ENCODE results near the gene EGLN3. TPM values are rescaled to one million over a fixed set of nuclear protein-coding genes. Genes with fewer than 3 reads are reported as not detected.

Gene EGLN3
- total RNA-seq, 2 experiments from 2014 or later, result 10.9 to 12.0 TPM

- Mint-ChIP-seq H3K9me3 (no peaks in the 10 kb centered on the region), H3K4me1 (no peaks in the 10 kb centered on the region), H3K4me3 (no peak overlapping the region), H3K27me3 (peaks cover 7% of the 10 kb centered on the region), H3K36me3 (ENCODE audit: low read depth) (no peaks in the 10 kb centered on the region), H3K27ac (no peak overlapping the region)
- CTCF ChIA-PET, result interaction anchor here (0.9 to 1.1 kb wide), 2 partner anchors 9 to 319 kb away, joined by 4 read pairs; no protein-coding TSS in a partner anchor
- DNase-seq, result no peak
- POLR2A ChIA-PET, result no interaction called here
These were observed 41.3 kb downstream of the EGLN3 start for GRCh38 chr14:33909380-33910084.

- CTCF ChIA-PET, result interaction anchor here (0.9 to 1.1 kb wide), 2 partner anchors 10 to 319 kb away, joined by 4 read pairs; no protein-coding TSS in a partner anchor
- no peak overlapping the region for H3K4me3 Mint-ChIP-seq
- no peak for DNase-seq
- POLR2A ChIA-PET, result no interaction called here
- no peaks in the 10 kb centered on the region for H3K4me1 Mint-ChIP-seq
- no peaks in the 10 kb centered on the region for H3K36me3 Mint-ChIP-seq (ENCODE audit: low read depth)
- H3K9me3 Mint-ChIP-seq, result no peaks in the 10 kb centered on the region
- no peak overlapping the region for H3K27ac Mint-ChIP-seq
- H3K27me3 Mint-ChIP-seq, result peaks cover 7% of the 10 kb centered on the region
These were observed 42.2 kb downstream of the EGLN3 start for GRCh38 chr14:33908540-33909223.

GRCh38 chr14:33906968-33907367, 43.9 kb downstream of the EGLN3 start:
- no peak for DNase-seq
- Mint-ChIP-seq H3K4me1 (no peaks in the 10 kb centered on the region), H3K9me3 (no peaks in the 10 kb centered on the region), H3K27ac (no peak overlapping the region), H3K36me3 (ENCODE audit: low read depth) (no peaks in the 10 kb centered on the region), H3K4me3 (no peak overlapping the region), H3K27me3 (peaks cover 10% of the 10 kb centered on the region)
- POLR2A ChIA-PET, result no interaction called here
- CTCF ChIA-PET, result no interaction called here

- no peak overlapping the region for H3K27ac Mint-ChIP-seq
These were observed 46.3 kb downstream of the EGLN3 start for GRCh38 chr14:33904609-33905008.

GRCh38 chr14:33903369-33903768, 47.5 kb downstream of the EGLN3 start:
- H3K4me3 Mint-ChIP-seq, result no peak overlapping the region
- no peak overlapping the region for H3K27ac Mint-ChIP-seq
- peaks cover 10% of the 10 kb centered on the region for H3K27me3 Mint-ChIP-seq
- H3K9me3 Mint-ChIP-seq, result no peaks in the 10 kb centered on the region
- POLR2A ChIA-PET, result no interaction called here
- no peak for DNase-seq
- H3K4me1 Mint-ChIP-seq, result no peaks in the 10 kb centered on the region
- CTCF ChIA-PET, result no interaction called here
- no peaks in the 10 kb centered on the region for H3K36me3 Mint-ChIP-seq (ENCODE audit: low read depth)

More at GRCh38 chr14:33904609-33905008, 46.3 kb downstream of the EGLN3 start:
- no peaks in the 10 kb centered on the region for H3K36me3 Mint-ChIP-seq (ENCODE audit: low read depth)
- H3K9me3 Mint-ChIP-seq, result no peaks in the 10 kb centered on the region
- ChIA-PET CTCF (interaction anchor here (1.1 kb wide), 1 partner anchor 419 kb away, joined by 3 read pairs; no protein-coding TSS in a partner anchor), POLR2A (no interaction called here)
- H3K27me3 Mint-ChIP-seq, result peaks cover 10% of the 10 kb centered on the region
- H3K4me1 Mint-ChIP-seq, result no peaks in the 10 kb centered on the region
- no peak for DNase-seq
- no peak overlapping the region for H3K4me3 Mint-ChIP-seq

GRCh38 chr14:33902363-33902762, 48.5 kb downstream of the EGLN3 start:
- DNase-seq, result no peak
- POLR2A ChIA-PET, result no interaction called here
- Mint-ChIP-seq H3K4me1 (no peaks in the 10 kb centered on the region), H3K4me3 (no peak overlapping the region), H3K27ac (no peak overlapping the region), H3K27me3 (peaks cover 10% of the 10 kb centered on the region), H3K36me3 (ENCODE audit: low read depth) (no peaks in the 10 kb centered on the region), H3K9me3 (no peaks in the 10 kb centered on the region)
- CTCF ChIA-PET, result no interaction called here

GRCh38 chr14:33901426-33902155, 49.3 kb downstream of the EGLN3 start:
- CTCF ChIA-PET, result no interaction called here
- peaks cover 10% of the 10 kb centered on the region for H3K27me3 Mint-ChIP-seq
- no peaks in the 10 kb centered on the region for H3K4me1 Mint-ChIP-seq
- no peak overlapping the region for H3K27ac Mint-ChIP-seq
- no peak for DNase-seq
- no peaks in the 10 kb centered on the region for H3K9me3 Mint-ChIP-seq
- POLR2A ChIA-PET, result no interaction called here
- no peaks in the 10 kb centered on the region for H3K36me3 Mint-ChIP-seq (ENCODE audit: low read depth)
- no peak overlapping the region for H3K4me3 Mint-ChIP-seq

GRCh38 chr14:33900706-33901105, 50.2 kb downstream of the EGLN3 start:
- no peak overlapping the region for H3K4me3 Mint-ChIP-seq
- ChIA-PET CTCF (no interaction called here), POLR2A (no interaction called here)
- H3K36me3 Mint-ChIP-seq (ENCODE audit: low read depth), result no peaks in the 10 kb centered on the region
- no peaks in the 10 kb centered on the region for H3K4me1 Mint-ChIP-seq
- H3K27ac Mint-ChIP-seq, result no peak overlapping the region
- no peaks in the 10 kb centered on the region for H3K9me3 Mint-ChIP-seq
- DNase-seq, result no peak
- H3K27me3 Mint-ChIP-seq, result peaks cover 10% of the 10 kb centered on the region

- peaks cover 2% of the 10 kb centered on the region for H3K9me3 Mint-ChIP-seq
- H3K4me1 Mint-ChIP-seq, result no peaks in the 10 kb centered on the region
- DNase-seq, result no peak
- peaks cover 4% of the 10 kb centered on the region for H3K27me3 Mint-ChIP-seq
- H3K36me3 Mint-ChIP-seq (ENCODE audit: low read depth), result no peaks in the 10 kb centered on the region
- no peak overlapping the region for H3K4me3 Mint-ChIP-seq
- H3K27ac Mint-ChIP-seq, result no peak overlapping the region
- CTCF ChIA-PET, result interaction anchor here (0.7 kb wide), 1 partner anchor 21 kb away, joined by 3 read pairs; no protein-coding TSS in a partner anchor
- POLR2A ChIA-PET, result no interaction called here
These were observed 51.0 kb downstream of the EGLN3 start for GRCh38 chr14:33899723-33900341.

GRCh38 chr14:33897878-33898535, 52.9 kb downstream of the EGLN3 start:
- Mint-ChIP-seq H3K36me3 (ENCODE audit: low read depth) (no peaks in the 10 kb centered on the region), H3K4me3 (no peak overlapping the region), H3K27ac (no peak overlapping the region), H3K4me1 (no peaks in the 10 kb centered on the region), H3K27me3 (peaks cover 1% of the 10 kb centered on the region), H3K9me3 (peaks cover 2% of the 10 kb centered on the region)
- CTCF ChIA-PET, result no interaction called here
- POLR2A ChIA-PET, result no interaction called here
- DNase-seq, result no peak

- ChIA-PET CTCF (no interaction called here), POLR2A (no interaction called here)
- Mint-ChIP-seq H3K27me3 (no peaks in the 10 kb centered on the region), H3K4me1 (no peaks in the 10 kb centered on the region), H3K9me3 (peaks cover 2% of the 10 kb centered on the region), H3K36me3 (ENCODE audit: low read depth) (no peaks in the 10 kb centered on the region), H3K4me3 (no peak overlapping the region), H3K27ac (no peak overlapping the region)
- DNase-seq, result no peak
These were observed 53.5 kb downstream of the EGLN3 start for GRCh38 chr14:33897382-33897781.

GRCh38 chr14:33894339-33894738, 56.5 kb downstream of the EGLN3 start:
- POLR2A ChIA-PET, result no interaction called here
- no peak for DNase-seq
- CTCF ChIA-PET, result interaction anchor here (1.3 kb wide), 1 partner anchor 204 kb away, joined by 3 read pairs; no protein-coding TSS in a partner anchor
- Mint-ChIP-seq H3K9me3 (peaks cover 2% of the 10 kb centered on the region), H3K4me1 (peaks cover 5% of the 10 kb centered on the region), H3K27me3 (no peaks in the 10 kb centered on the region), H3K4me3 (no peak overlapping the region), H3K36me3 (ENCODE audit: low read depth) (no peaks in the 10 kb centered on the region), H3K27ac (no peak overlapping the region)

GRCh38 chr14:33891700-33892099, 59.2 kb downstream of the EGLN3 start:
- no peaks in the 10 kb centered on the region for H3K36me3 Mint-ChIP-seq (ENCODE audit: low read depth)
- no peak overlapping the region for H3K4me3 Mint-ChIP-seq
- no peak for DNase-seq
- CTCF ChIA-PET, result no interaction called here
- H3K27me3 Mint-ChIP-seq, result no peaks in the 10 kb centered on the region
- H3K4me1 Mint-ChIP-seq, result peaks cover 5% of the 10 kb centered on the region
- no peak overlapping the region for H3K27ac Mint-ChIP-seq
- peaks cover 4% of the 10 kb centered on the region for H3K9me3 Mint-ChIP-seq
- POLR2A ChIA-PET, result no interaction called here

Measured in activated CD4-positive, alpha-beta memory T cell treated with anti-CD3 and anti-CD28 coated beads, Interleukin-2, amount 10 ng/mL, durations not matched to agents 7 days and 5 days (primary cell).